Right kidney (tissue), 1 donor: ENCODE data around the gene C19orf38.
"Not testable (repeated sequence)": the region's sequence is repeated elsewhere in the genome, so short reads cannot be mapped to it uniquely, and the experiment has no call there.

ENCODE experiments used
- DNase-seq: peaks from one replicate; pipeline ENCODE4 v3.0.0-alpha.2; 2016

C19orf38 gene

DNA sequence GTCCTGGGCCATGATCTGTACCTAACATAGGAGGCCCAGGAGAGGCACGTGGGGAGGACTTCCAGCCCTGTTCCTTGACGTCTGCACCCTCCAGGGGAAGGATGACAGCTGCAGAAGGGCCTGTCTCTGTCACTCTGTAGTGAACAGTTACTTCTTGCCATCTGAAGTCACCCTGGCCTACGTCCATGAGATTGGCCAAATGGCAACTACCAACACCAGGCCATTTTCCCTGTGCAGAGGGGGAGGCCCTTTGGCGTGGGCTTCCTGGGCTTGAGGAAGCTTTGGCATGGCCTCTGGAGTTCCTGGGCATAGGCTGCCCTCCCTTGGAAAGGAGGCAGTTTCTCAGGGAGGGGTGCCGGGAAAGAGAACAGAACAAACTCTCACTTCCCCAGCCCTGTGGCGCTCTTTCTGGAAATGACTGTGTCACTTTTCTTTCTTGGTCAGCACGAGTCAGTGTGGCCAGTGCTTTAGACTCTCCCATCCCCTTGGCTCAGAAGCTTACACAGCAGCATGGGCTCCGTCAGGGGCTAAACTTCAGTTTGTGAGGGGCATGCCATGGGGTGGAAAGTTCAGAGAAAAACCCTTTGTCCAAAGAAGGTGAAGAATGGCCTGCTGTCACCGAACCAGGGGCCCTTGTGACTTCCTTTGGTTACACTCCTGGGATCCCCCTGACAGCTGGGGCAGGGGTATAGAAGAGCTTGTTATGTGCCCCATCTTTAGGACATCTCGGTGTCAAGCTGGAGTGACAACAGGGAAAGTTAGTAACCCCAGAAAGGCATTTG, 28.4 kb downstream of the C19orf38 start:
- no peak for DNase-seq

DNA sequence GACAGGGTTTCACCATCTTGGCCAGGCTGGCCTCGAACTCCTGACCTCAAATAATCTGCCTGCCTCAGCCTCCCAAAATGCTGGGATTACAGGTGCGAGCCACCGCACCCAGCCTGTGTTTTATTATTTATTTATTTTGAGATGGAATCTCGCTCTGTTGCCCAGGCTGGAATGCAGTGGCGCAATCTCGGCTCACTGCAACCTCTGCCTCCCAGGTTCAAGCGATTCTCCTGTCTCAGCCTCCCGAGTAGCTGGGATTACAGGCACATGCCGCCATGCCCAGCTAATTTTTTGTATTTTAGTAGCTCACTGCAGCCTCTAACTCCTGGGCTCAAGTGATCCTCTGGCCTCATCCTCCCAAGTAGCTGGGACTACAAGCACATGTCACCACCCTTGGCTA, 29.4 kb downstream of the C19orf38 start:
- not testable (repeated sequence) for DNase-seq

DNA sequence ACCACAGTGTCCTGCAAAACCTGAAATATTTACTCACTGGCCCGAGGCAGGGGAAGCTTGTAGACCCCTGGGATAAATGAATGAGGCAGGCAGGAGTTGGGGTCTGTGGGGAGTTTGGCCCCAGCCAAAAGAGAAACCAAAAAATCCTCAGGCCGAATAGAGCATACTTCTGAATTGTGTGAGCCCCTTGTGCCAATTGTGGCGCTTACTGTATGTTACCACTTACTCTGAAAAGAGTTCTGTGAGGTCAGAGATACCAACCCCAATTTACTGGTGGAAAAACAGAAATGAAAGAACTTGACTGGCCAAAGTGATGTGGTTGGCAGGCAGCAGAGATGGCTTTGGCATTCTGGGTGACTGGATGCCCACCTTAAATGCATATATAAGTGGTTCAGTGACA, 30.0 kb downstream of the C19orf38 start:
- no peak for DNase-seq

DNA sequence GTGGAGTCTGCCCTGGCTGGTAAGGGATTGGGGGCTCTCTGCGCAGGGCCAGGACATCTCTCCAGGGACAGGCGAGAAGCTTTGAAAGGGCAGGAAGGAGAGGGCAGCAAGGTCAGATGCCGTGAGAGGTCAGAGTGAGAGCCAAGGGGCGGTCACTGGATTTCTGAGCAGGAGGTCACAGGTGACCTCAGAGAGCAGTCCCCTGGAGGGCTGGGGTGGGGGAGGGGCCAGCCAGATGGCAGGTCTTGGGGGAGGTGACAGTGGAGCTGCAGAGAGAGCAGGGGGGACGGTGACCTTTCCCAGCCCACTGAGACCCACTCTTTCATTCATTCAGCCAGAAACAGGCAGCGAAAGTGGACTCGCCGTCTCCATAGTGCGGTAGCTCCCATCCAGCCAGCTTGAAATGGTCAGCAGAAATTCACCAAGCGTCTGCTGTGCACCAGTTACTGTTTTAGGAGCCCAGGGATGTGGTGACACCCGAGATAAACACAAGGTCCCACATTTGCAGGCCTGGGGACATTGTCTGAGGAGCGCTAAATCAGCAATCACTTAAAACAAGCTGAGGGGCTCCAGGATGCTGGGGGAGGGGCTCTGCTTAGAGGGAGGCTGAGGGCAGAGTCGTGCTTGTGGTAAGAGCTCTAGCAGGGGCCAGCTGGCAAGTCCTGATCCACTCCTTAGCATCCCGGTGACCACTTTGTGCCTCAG, 33.3 kb downstream of the C19orf38 start:
- DNase-seq, result no peak

DNA sequence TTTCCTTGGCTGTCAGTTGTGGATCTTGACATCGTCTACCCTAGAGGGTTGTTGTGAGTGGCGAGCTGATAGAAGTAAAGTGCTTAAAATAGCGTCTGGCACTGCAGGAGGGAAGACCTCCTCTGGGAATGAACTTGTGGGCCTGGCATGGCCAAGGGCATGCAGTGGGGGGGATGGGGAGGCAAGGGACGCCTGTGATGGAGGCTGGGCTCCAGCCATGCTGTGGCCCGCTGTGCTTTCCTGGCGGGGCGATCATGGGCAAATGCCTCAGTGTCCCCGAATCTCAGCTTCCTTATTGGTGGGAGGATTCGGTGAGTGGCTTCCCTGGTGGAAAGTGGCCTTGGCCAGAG, 33.9 kb downstream of the C19orf38 start:
- no peak for DNase-seq

DNA sequence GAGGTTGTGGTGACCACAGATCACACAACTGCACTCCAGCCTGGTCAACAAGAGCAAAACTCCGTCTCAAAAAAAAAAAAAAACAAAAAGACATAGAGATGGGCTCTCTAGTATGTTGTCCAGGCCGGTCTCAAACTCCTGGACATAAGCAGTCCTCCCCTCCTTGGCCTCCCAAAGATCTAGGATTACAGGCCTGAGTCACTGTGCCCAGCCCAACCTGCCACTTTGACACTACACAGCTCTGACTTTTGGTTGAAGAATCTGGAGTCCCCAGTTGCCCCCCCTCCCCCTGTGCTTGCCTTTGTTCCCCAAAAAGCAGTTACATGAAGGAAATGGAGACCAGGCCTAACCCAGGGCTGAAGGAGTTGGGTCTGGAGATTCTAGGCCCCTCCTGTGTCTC, 36.1 kb downstream of the C19orf38 start:
- DNase-seq, result no peak

DNA sequence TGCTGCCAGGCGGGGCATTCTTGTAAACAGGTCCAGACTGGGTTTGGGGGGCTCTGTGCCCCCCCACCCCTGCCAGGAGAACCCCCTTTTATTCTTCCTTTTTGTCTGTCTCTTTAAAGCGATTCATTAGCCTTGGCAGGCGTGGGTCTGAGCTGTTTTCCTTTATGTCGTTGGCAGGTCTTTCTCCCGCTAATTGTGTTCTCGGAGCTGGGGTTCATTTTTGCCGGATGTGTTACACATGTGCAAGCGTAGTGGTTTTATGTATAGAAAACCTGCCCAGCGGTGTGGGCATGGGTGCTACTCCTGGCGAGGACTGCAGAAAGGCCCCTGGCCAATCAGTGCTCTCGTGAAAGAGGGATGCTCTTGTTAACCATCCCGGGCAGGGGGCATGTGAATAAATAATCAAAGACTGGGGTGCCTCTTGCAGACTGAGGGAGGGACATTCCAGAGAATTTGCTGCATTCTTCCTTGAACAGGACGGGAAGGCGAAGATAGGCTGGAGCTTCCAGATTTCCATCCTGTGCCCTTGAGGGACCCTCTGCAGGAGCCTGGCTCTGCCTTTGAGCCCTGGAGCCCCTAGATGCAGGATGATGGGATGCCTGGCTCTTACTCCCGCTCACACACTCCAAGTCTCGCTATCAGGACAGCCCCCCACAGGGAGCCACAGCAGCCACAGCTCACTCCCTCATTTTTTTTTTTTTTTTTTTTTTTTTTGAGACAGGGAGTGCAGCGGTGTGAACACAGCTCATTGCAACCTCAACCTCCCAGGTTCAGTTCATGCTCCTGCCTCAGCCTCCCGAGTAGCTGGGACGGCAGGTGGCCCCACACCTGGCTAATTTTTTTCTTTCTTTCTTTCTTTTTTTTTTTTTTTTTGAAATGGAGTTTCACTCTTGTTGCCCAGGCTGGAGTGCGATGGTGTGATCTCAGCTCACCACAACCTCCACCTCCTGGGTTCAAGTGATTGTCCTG, 37.3 kb downstream of the C19orf38 start:
- no peak for DNase-seq

DNA sequence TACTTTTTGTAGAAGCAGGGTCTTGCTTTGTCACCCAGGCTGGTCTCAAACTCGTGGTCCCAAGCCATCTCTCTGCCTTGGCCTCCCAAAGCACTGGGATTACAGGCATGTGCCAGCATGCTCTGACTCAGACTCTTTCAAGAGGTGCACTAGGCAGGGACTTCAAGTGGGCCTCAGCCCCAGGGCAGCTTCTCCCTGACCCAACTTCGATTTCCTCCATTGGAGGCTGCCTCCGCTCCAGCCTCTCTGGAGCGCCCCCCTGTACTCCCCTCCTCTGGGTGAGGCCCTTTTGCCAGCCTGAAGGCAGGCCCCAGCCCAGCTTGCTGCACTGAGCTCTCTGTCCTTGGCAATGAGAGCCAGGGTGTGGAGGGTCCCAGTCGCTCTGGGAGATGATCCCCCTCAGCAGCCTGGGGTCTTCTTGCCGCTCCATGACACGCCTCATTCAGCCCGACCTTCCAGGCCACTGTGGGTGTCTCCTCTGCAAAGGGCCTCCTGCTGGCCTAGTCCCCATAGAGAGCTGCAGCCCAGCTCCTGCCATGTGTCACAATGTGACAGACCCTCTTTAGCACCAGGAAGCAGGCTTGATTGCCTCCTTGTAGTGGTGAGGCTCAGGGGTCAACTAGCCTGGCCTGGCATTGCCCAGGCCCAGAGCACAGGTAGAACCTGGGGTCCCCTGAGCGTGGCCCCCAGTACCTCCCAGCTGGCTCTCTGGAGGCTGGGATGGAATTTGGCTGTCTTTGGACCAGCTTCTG, 39.6 kb downstream of the C19orf38 start:
- no peak for DNase-seq

DNA sequence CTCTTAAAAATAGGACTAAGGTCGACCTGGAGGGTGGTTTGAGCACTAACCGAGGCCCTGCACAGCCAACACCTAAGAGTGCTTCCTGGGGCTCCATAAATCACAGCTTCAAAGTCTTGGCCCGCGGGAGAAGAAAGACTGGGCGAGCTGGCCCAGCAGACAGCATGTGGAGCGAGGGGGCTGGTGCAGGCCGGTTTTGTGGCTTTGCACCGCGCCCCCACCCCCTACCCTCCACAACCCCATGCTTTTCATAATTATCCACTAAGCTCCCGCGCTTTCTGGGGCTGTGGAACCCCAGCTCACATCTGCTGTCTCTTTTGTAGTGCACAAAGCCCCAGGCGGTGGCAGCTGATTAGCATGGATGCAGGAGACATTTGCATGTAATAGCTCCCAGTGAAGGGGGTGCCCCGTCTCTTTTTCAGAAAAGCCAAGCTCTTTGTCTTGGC, 40.2 kb downstream of the C19orf38 start:
- DNase-seq, result no peak

DNA sequence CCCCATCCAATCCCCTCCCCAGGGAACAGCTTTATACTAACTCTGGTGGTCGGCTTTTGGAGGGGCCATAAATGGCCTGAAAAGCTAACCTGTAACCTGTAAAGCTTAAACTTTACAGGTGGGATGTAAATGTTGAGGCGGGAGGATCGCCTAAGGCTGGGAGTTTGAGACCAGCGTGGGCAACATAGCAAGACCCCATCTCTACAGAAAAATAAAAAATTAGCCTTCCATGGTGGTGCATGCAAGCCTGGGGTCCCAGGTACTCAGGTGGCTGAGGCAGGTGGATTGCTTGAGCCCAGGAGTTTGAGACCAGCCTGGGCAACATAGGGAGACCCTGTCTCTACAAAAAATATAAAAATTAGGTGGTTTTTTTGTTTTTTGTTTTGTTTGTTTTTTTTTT, 41.7 kb downstream of the C19orf38 start:
- no peak for DNase-seq

DNA sequence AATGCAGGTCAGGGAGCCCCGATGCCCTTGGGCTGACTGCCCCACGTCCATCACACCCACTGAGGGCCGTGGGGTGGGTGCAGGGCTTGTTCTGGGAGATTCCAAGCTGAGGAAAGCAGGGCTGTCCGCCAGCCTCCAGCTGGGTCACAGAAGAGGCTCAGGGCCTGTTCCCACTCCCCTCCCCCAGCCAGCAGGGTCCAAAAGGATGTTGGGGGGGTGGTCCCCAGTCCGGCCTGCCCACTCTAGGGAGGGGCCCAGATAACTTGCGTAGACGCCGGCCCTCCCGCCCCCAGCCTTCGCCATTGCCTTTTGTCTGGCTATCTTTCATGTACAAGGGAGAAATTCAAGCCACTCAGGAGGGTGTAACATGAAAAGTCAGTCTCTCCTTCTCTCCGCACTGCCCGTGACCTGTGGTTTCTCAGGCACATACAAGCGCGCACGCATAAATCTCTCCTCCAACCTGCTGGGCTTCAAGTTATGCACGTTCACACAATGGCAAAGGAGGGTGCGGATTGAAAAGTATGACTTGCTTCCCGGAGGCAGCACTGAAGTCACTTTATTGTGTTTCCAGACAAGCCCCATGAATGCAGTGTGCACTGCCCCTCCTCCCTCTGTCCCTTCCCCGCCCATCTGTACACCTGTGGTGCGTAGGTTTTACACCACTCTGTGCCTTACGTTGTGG, 43.3 kb downstream of the C19orf38 start:
- peak; percentile 59 for DNase-seq

DNA sequence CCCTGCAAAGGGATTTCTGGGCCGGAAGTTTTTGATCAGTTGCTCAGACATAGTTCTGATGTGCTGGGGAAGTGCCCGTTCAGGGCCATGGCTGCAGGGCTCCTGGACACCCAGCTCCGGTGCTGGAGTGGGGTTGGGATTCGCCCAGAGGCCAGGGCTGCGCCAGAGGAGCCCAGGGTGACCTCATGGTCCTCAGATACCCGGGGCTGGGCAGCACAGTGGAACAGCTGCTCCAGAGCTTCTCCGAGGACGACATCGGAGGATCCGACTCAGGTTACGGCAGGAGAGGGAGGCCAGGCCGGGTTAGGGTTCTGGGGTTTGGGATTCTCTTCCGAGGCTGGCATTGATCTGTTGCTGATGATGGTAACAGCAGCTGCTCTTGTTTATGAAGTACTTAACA, 44.0 kb downstream of the C19orf38 start:
- DNase-seq, result peak; percentile 49

DNA sequence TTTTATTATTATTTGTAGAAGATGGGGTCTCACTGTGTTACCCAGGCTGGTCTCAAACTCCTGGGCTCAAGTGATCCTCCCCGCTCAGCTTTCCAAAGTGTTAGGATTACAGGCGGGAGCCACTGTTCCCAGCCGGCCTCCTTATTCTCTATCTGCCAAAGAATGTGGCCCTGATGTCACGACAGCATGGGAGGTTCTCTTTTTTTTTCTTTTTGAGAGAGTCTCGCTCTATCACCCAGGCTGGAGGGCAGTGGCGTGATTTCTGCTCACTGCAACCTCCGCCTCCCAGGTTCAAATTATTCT, 46.6 kb downstream of the C19orf38 start:
- DNase-seq, result no peak

DNA sequence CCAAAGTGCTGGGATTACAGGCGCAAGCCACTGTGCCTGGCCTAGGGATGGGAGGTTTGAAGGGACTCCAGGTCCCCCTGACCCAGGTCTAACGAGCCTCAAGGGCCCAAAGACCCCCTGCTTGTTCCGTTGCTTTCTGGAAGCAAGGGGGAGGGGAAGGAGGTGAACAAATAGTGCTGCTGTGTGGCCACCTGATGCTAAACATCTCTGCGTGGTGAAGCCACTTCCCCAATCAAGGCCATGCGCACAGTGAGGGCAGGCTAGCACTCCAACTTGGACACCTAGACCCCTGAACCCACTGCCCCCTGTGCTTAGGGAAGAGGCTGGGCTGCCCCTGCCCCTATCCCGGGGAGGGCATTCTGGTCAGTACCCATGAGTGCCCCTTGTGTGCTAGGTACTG, 47.1 kb downstream of the C19orf38 start:
- DNase-seq, result no peak

DNA sequence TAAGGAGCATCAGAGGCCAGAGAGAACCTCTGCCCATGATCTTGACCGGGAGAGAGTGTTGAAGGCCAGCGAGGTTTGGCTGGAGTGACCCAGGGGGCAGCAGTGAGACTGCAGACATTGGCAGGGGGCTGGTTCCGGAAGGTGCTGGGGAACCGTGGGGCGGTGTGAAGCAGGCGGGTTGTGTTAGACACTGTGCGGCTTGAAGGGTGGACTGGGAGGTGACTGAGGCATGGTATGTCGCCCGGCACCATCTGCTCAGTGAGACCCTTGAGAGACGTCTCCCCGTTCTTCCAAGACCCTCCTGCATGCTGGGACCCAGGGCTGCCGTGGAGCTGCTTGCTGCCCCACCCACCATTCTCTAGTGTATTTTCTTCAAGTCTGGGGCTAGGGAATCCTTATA, 47.7 kb downstream of the C19orf38 start:
- DNase-seq, result no peak

DNA sequence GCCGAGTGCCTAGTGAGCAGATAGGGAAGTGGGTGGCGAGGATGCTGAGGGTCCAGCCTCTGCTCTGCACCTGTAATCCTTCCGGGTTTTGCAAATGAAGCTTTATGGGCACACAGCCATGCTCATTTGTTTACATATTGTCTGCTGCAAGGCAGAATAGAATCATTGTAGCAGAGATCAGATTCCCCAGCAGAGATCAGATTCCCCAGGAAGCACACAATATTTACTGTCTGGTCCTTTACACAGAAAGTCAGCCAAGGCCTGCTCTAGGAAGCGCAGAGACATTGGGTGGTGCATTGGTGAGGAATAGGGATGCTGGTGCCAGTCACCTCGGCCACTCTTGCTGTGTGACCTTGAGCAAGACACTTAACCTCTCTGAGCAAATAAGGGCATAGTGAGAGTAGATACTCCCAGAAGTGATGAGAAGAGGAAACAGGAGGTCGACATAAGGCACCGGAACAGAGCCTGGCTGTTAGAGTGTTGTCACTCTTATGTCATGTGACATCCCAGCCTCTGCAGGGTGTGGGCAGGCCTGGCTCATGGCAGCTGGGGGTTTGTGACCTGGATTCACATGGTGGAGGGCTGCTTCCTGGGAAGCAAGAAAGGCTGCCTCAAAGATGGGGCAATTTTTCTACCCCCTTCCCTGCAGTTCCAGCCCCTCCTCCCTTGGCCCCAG, 48.8 kb downstream of the C19orf38 start:
- no peak for DNase-seq

DNA sequence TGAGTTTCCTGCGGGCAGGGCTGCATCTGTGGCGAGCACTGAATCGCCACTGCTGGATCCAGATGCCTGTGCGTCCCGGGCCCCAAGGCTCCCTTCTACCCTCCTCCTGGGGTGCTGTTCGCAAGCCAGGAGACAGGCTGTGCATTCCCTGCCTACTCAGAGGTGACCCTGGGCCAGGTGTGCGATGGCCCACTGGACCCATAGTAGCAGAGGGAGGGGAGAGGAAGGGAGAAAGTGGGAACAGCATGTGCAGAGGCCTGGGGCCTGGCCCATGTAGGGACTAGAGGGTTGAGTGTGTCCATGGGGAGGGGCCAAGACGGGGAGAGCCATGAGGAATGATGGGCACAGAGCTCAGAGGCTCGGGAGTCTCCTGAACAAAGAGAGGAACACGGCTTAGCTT, 50.4 kb downstream of the C19orf38 start:
- no peak for DNase-seq

DNA sequence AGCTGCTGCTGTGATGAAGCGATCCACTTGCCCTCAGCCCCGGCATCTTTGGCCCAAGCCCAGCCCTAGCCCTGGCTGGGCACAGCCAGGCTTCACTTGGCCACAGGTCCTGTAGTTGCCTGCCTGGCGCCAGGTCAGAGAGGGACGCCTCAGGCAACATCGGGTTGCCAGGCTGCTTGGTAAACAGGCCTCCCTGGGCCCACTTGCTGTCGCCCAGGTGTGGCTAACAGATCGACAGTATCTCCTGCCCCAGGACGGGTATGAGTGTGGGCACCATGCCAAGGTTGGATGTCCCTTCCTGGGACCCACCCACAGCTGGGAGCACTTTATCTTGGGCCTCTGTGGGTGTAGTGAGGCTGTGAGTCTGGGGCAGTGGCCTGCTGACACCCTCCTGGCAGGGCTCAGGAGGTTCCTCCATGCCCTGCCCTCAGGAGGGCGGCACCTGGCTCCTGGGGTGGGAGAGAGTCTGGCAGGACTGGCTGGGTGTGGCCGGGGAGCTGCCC, 51.0 kb downstream of the C19orf38 start:
- no peak for DNase-seq

DNA sequence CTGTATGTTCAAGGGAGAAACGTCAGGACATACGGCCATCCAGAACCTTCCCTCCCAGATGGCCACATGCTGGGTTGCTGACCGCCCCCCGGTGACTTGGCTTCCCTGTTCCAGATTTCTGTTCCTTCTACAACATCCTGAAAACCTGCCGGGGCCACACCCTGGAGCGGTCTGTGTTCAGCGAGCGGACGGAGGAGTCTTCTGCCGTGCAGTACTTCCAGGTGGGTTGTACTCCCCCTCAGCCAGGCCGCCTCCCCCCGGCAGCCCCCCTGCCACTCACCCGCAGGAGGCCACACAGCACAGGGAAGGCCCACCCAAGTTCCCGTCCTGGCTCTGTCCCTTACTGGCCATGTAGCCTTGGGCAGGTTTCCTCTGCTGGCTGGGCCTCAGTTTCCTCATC, 59.7 kb downstream of the C19orf38 start:
- no peak for DNase-seq

DNA sequence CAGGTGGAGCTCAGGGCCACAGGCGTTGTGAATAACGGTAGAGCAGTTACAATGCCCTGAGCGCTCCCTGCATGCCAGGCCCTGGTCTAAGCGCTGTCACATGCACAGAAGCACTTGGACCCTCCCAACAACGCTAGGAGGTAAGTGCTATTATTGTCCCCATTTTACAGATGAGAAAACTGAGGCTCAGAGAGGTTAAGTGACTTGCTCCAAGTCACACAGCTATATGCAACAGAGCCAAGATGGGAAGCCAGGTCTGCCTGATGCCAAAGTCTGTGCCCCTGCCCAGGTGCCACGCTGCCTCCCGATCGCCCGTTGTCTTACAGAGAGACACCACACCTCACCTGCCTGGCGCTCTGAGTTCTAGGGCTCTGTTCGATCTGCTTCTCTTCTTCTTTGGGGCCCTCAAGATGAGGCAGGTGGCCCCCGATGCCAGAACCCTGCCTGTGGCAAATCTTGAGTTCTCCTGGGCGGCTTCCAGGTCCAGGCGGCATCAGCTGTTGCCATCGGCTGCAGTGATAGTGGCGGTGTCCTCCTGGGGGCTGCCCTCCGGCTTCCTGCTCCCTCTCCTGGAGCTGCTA, 60.3 kb downstream of the C19orf38 start:
- no peak for DNase-seq
